Middle frontal gyrus (tissue), 1 donor: ENCODE measurements around the gene PRICKLE1.

Experiments used
- DNase-seq: peaks from one replicate; pipeline ENCODE4 v3.0.0-alpha.2; 2015; ENCODE audit warnings: low spot score; ENCODE audit errors: extremely low spot score

PRICKLE1 gene

DNA sequence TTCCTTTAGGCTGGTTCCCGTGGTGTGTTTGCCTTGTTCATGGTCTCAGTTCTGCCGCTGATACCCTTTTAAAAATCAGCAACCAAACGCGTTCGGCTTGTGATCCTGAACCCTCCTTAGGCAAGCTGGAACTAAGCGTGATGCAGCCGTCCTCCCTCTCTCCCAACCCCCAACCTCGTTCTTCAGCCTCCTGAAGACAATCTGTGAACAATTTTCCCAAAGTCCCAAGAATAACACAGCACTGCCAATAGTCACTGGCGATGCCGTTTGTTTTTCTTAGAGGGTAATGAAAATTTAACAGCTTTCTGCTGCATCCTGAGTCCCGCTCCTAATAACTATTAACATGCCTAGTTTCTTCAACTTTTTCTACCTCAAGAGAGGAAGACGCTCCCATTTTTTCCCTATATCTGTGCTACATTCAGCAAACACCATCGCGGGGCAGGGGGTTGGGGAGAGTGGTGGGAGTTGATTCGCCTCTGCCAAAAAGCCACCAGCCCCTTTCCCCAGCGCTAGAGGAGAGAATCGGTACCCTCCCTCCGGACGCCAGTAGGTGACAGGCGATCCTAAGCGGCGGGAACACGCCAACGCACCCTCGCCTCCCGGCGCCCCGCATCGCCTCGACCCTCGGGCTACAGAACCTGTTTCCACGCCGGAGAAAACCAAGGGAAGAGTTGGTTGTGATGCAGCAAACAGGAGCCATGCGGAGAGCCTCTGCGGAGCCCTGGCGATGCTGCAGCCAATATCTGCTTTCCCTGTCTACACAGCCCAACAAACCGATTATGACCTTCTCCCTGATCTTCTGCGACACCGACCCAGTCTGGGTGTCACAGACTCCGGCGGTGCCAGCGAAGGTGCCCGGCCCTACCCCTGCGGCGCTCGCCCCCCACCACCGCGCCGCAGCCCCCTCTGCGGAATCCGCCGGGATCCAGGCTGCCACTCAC is 752 bp downstream of the PRICKLE1 start:
- no peak for DNase-seq

DNA sequence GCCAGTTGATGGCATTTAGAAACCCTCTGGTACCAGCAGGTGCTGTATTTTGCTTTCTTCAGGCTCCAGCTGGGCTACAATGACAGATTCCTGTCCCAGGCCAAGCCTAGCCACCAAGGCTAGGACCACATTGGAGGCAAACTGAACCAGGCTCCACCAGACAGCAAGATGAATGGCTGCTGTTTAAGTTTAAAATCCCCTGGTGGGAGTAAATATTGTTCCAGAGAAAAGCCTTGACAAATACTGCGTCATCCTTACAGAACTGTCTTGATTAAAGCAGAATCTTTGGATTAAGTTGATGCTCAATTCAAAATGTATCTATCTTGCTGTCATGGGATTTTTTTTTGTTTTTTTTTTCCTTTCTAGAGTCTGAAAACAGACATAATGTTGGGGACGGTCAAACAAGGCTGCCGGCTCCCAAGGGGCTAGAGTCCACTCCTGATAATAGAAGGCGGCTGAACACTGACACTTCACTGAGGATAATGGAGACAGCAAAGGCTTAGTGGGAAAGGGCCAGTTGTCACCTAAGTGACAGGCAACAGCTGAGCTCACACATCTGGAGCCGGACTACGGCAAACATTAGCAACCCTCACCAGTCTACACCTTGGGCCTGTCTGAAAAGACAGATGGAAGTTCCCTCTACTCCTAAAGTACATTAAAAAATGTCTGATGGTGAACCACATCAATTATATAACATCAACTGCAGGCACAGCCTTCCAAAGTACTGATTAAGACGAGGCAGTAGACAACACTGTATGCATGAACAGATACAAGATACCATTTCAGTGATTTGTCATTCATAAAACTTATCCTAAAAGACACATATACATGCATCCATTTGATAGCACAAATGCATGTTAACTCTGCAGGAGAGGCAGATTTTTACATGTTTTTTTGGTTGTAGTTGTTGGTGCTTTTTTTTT is 1.7 kb downstream of the PRICKLE1 start:
- DNase-seq, result no peak

DNA sequence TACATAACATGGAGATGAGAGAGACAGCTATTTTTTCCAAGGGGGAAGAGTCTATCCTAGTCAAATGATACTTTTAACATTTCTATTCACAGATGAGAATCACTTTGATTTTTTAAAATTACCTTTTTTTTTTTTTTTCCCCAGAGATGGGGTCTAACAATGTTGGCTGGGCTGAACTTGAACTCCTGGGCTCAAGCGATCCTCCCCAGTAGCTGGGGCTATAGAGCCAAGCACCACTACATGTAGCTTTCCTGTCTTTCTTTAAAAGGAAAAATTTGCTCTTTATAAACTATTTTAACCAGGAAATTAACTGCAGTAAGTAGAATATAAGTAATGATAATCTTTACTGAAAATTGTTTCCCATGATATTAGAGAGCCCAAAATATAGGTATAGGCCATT is 3.3 kb downstream of the PRICKLE1 start:
- no peak for DNase-seq

DNA sequence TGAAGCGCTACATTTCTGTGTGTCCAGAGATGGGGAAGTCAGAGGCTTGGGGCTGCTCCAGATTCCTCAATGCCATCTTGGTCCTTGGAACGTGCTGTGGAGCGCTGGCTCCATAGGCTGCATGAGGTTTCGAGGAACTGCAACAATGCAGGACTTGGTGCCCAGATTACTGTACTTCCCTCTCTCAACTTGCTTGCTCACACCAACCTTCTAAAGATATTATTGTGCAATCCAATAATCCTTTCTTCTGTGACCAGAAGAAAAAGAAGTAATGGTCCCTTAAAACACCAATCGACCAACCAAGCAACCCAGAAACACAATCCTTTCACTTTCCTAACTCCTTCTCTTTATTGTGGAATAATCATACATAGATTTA is 3.7 kb downstream of the PRICKLE1 start:
- DNase-seq, result no peak

GRCh38 chr12:42585154-42585840 is 4.2 kb downstream of the PRICKLE1 start:
- DNase-seq, result no peak

GRCh38 chr12:42584651-42585111 is 4.9 kb downstream of the PRICKLE1 start:
- no peak for DNase-seq

- no peak for DNase-seq
These were observed 6.5 kb downstream of the PRICKLE1 start for GRCh38 chr12:42583016-42583415.

- DNase-seq, result no peak
These were observed 7.0 kb downstream of the PRICKLE1 start for GRCh38 chr12:42582498-42582897.

DNA sequence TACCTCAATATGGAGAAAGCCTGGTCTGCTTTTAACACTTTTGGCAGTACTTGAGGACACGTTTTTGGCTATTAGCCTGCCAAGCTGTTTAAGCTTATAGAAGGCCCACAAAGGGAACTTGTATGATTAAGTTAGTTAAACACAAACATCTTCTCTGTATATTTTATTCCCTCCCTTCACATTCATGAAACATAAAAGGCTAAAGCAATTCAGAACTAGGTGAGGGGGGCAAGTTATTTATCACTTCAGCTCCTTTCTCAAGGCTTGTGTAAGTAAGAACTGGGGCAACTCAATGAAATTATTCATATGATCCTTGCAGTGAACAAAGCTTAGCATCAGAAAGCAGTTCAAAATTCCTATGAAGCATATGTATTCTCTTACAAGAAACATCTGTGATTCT is 7.5 kb downstream of the PRICKLE1 start:
- no peak for DNase-seq

- DNase-seq, result no peak
These were observed 13.2 kb downstream of the PRICKLE1 start for GRCh38 chr12:42576374-42576773.

DNA sequence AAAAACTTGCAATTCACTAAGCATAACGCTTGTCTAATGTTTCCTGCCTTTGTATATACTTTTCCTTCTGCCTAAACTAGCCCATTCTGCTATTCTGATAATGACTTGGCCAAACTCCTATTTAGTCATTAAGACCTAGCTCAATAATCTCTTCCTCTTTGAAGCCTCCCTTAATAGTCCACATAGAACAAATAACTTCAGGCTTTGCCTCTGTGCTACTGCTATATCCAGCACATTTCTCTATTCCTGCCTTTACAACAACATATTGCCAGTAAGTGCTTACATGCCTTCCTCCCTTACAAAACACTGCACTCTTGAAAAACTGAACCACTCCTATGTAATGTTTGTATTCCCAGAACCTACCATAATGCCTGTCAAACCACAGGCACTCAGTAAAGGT is 13.8 kb downstream of the PRICKLE1 start:
- no peak for DNase-seq

DNA sequence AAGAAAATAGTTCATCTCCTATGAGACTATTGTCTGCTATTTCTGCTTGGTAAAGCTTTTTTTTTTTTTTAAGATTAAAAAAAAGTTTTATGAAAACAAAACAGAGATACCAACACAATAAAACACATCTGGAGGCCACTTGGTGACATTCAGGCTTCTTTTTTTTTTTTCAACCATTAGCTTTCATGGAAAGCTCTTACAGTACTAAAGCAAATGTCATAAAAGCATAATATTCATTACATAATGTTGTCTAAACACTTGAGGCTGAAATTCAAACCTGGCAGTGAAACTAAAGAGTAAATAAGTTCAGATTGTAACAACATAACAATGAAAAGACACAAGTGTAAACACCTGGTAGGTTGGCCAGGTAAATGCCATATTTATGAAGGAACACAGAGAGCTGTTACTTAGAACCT is 14.7 kb downstream of the PRICKLE1 start:
- DNase-seq, result no peak

GRCh38 chr12:42571327-42572009 is 18.1 kb downstream of the PRICKLE1 start:
- no peak for DNase-seq

DNA sequence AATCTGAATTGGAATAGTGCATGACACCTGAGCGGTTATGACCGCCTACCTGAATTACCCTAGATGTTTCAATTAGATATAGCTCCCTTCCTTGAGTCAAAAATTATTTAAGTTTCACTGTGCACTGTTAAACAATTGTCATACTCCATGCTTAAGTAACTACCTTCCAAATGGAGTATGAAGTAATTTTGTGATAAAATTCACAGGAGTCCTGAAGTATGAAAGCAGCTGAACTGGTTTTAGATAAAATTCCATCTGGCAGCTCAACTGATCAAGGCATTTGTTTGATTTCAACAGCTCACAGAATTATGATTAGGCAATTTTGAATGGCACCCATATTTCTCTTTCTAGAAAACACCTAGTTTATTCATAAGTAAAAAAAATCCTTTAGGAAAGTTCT is 19.5 kb downstream of the PRICKLE1 start:
- no peak for DNase-seq

DNA sequence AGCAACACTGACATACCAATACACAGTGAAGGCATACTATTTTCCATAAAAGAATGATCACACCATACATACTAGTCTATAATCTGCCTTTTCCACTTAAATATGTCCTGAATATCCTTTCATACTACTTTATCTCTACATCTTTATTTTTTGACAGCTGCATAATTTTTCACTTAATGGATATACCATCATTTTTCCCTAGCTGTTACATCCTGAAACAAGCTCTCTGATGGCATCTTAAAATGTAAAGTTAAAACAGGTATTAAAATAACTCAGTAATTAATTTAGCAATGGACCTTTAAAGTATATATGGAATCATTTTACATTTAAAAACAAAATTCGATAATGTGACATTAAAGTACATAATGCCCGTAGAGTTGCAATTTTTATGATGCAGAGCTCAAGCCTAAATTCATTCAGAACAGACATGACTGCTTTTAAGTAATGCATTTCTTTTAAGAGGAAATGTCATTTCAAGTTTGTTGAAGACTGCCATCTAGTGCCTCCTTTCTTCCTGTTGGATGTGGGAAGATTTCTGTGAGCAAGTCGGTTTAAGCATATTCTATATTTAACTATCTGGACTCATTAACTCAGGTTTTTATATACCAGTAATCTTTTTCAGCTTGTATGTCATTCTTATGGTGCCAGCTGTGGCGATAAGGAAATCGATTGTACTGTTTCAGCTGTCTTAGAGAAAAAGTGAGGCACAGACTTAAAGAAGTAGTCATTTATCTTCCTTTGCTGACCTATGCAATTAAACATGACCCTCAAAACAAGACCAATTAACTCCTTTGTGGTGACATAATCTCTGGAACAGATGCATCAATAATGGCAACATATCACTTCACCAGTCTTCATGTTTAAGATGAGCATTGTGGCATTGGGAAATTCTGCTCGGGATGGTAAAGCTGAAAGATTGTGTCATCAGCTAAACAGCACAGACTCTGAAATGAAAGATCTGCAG is 20.3 kb downstream of the PRICKLE1 start:
- DNase-seq, result no peak

- DNase-seq, result no peak
These were observed 23.9 kb downstream of the PRICKLE1 start for GRCh38 chr12:42565633-42566032.

- no peak for DNase-seq
These were observed 24.6 kb downstream of the PRICKLE1 start for GRCh38 chr12:42564996-42565395.

- no peak for DNase-seq
These were observed 25.0 kb downstream of the PRICKLE1 start for GRCh38 chr12:42564556-42564955.

DNA sequence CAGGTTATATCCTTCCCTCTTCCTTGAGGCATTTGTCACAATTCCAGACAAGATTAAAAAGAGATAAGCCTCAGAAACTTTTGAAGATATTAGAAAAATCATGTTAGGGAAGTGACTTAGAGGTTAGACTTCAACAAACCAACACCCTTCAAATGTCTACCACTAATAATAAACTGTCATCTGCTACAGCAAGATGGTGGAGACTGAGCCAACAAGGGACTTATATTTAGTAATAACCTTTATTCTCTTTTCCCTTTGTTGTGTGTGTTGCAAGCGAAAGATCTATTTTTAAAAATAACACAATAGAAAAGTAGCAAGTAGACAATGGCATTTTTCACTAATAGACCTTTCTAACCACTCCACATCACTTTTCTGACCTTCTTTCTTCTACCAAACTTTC is 28.6 kb downstream of the PRICKLE1 start:
- no peak for DNase-seq
